ENCODE data around the gene ANAPC15.

The ANAPC15 gene

DNA sequence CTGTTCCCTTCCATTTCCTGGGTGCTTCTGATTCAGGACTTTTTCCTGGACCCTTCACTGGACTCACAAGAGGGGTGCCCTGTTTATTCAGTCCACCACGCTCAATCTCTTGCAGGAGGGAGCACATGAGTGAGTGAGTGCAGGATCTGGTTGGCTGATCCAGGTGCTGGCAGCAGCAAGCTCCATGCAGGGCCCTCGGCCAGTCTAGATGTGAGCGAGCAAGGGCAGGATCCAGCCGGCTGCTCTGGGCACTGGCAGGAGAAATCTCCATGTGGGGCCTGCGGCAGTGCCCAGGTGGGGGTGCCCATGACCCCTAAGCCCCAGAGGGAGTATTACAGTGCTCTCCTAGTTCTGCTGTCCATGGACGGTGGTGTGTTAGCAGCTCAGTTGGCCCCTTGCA lies 11.6 kb upstream of the ANAPC15 start:
- Histone ChIP-seq H3K4me3 (ENCODE audit: low read depth in 1 of 2, low read length in 2 of 2) (no peak overlapping the region), H3K27me3 (ENCODE audit: low read depth, low read length) (no peaks in the 10 kb centered on the region), H3K36me3 (ENCODE audit: control insufficient read depth in 1 of 2, insufficient read depth in 2 of 2, low read length in 2 of 2) (no peaks in the 10 kb centered on the region), H3K27ac (ENCODE audit: low read length) (no peak overlapping the region), H3K4me1 (ENCODE audit: control insufficient read depth in 1 of 2, insufficient read depth in 2 of 2, low read length in 2 of 2) (no peaks in the 10 kb centered on the region), H3K9me3 (ENCODE audit: control insufficient read depth in 1 of 2, low read length in 2 of 2) (no peaks in the 10 kb centered on the region)

DNA sequence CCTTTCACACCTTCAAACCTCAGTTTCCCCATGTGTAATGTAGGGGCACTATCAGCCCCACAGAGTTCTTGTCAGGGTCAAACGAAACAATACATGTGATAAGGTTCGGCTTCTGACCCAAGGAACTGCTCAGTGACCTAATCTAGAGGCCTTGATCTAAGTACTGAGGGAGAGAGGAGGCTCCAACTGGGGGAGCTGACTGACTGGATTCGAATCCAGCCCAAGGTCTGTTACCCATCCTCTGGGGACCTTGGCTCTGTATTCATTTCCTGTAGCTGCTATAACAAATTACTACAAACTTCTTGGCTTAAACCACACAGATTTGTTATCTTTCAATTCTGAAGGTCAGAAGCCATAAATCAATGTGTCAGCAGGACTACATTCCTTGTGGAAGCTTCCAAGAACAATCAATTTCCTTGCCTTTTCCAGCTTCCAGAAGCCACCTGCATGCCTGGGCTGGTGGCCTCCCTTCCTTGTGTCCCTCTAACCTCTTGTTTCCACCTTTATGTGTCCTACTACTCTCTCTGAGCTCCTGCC lies 10.7 kb upstream of the ANAPC15 start:
- no peak overlapping the region for H3K27ac ChIP-seq (ENCODE audit: low read length)
- H3K9me3 ChIP-seq (ENCODE audit: control insufficient read depth in 1 of 2, low read length in 2 of 2) = no peaks in the 10 kb centered on the region
- H3K27me3 ChIP-seq (ENCODE audit: low read depth, low read length) = no peaks in the 10 kb centered on the region
- H3K4me1 ChIP-seq (ENCODE audit: control insufficient read depth in 1 of 2, insufficient read depth in 2 of 2, low read length in 2 of 2) = no peaks in the 10 kb centered on the region
- no peaks in the 10 kb centered on the region for H3K36me3 ChIP-seq (ENCODE audit: control insufficient read depth in 1 of 2, insufficient read depth in 2 of 2, low read length in 2 of 2)
- no peak overlapping the region for H3K4me3 ChIP-seq (ENCODE audit: low read depth in 1 of 2, low read length in 2 of 2)

DNA sequence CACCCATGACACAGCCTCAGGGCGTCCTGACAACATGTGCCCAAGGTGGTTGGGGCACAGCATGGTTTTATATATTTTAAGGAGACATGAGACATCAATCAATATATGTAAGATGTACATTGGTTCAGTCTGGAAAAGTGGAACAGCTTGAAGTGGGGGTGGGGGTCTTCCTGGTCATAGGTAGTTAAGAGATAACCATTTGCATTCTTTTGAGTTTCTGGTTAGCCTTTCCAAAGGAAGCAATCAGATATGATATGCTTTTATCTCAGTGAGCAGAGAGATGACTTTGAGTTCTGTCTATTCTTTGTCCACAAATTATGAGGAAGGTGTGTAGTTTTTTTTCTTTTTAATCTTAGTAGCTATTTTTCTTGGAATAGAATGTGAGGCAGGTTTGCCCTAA lies 10.1 kb upstream of the ANAPC15 start:
- Histone ChIP-seq H3K36me3 (ENCODE audit: control insufficient read depth in 1 of 2, insufficient read depth in 2 of 2, low read length in 2 of 2) (no peaks in the 10 kb centered on the region), H3K27me3 (ENCODE audit: low read depth, low read length) (no peaks in the 10 kb centered on the region), H3K27ac (ENCODE audit: low read length) (no peak overlapping the region), H3K9me3 (ENCODE audit: control insufficient read depth in 1 of 2, low read length in 2 of 2) (no peaks in the 10 kb centered on the region), H3K4me1 (ENCODE audit: control insufficient read depth in 1 of 2, insufficient read depth in 2 of 2, low read length in 2 of 2) (no peaks in the 10 kb centered on the region), H3K4me3 (ENCODE audit: low read depth in 1 of 2, low read length in 2 of 2) (no peak overlapping the region)

DNA sequence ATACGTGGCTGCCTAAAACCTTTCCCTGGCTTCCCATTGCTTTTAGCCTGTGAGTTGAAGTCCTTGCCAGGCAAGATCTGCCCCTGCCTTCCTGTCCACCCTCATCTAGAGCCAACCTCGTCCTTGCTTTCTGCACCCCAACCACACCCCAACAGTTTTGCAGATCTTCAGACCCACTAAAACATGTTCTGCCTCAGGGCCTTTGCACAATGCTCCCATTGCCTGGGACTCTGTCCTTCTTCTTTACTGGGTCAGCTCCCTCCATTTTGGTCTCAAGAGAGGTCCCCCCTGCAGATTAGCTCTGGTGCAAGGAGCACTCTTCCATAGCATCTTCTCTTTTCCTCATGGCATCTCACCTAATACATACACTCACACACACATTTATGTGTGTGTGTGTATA lies 8.4 kb upstream of the ANAPC15 start:
- no peak overlapping the region for H3K27ac ChIP-seq (ENCODE audit: low read length)

DNA sequence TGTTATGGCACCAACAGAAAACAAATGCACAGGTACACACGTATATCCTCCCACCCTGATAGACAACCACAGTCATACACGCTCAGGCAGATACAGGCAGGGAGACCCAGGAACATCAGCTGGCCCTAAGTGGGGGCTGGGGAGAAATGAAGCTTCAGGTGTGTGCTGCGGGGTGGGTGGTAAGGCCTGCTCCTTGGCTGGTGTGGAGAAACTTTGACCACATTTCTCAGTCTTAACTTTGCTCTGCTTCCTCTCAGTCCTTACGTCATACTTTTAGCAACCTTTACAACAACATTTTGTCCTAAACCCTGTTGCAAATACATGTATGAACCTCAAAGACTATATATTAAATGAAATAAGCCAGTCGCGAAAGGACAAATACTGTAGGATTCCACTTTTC lies 6.7 kb upstream of the ANAPC15 start:
- no peak overlapping the region for H3K27ac ChIP-seq (ENCODE audit: low read length)
- no peaks in the 10 kb centered on the region for H3K27me3 ChIP-seq (ENCODE audit: low read depth, low read length)
- H3K9me3 ChIP-seq (ENCODE audit: control insufficient read depth in 1 of 2, low read length in 2 of 2) = no peaks in the 10 kb centered on the region
- H3K4me3 ChIP-seq (ENCODE audit: low read depth in 1 of 2, low read length in 2 of 2) = no peak overlapping the region
- no peaks in the 10 kb centered on the region for H3K36me3 ChIP-seq (ENCODE audit: control insufficient read depth in 1 of 2, insufficient read depth in 2 of 2, low read length in 2 of 2)
- H3K4me1 ChIP-seq (ENCODE audit: control insufficient read depth in 1 of 2, insufficient read depth in 2 of 2, low read length in 2 of 2) = no peaks in the 10 kb centered on the region

More for the DNA sequence above, 8.4 kb upstream of the ANAPC15 start:
- Histone ChIP-seq H3K9me3 (ENCODE audit: control insufficient read depth in 1 of 2, low read length in 2 of 2) (no peaks in the 10 kb centered on the region), H3K4me1 (ENCODE audit: control insufficient read depth in 1 of 2, insufficient read depth in 2 of 2, low read length in 2 of 2) (no peaks in the 10 kb centered on the region), H3K36me3 (ENCODE audit: control insufficient read depth in 1 of 2, insufficient read depth in 2 of 2, low read length in 2 of 2) (no peaks in the 10 kb centered on the region), H3K27me3 (ENCODE audit: low read depth, low read length) (no peaks in the 10 kb centered on the region), H3K4me3 (ENCODE audit: low read depth in 1 of 2, low read length in 2 of 2) (no peak overlapping the region)

DNA sequence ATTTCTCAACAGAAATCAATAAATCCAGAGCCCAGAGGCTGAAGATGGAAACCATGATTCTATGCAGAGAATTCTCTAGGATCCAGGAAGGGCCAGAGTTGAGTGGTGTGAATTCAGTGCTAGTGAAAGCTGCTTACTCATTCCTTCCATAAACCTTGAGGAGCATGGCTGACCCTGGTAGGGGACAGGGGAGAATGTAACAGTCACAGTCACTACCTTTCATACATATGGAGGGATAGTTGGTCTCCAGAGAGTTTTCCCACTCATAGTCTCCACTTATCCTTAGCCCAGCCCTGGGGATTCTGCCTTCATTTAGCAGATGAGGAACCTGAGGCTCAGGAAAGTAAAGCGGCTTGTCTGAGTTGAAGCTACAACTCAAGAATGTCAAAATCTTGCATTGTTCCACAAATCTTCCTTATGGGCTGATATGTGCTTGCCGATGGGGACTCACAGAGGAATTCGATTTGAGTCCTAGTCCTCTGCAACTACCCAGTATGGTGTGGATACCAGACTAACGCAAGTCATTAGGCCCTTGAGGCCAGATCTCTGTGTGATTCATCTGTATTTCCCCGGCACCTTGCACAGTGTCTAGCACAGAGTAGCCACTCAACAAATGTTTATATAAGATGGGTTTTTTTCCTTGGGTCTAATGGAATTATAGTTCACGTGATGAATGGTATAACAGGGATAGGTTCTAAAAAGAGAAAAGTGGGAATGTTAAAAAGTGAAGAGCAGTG lies 3.7 kb upstream of the ANAPC15 start:
- Histone ChIP-seq H3K9me3 (ENCODE audit: control insufficient read depth in 1 of 2, low read length in 2 of 2) (no peaks in the 10 kb centered on the region), H3K4me3 (ENCODE audit: low read depth in 1 of 2, low read length in 2 of 2) (no peak overlapping the region), H3K27me3 (ENCODE audit: low read depth, low read length) (no peaks in the 10 kb centered on the region), H3K36me3 (ENCODE audit: control insufficient read depth in 1 of 2, insufficient read depth in 2 of 2, low read length in 2 of 2) (peaks cover 0 to 6% of the 10 kb centered on the region in 2 donors), H3K4me1 (ENCODE audit: control insufficient read depth in 1 of 2, insufficient read depth in 2 of 2, low read length in 2 of 2) (peaks cover 6% of the 10 kb centered on the region in 2 donors), H3K27ac (ENCODE audit: low read length) (no peak overlapping the region)

DNA sequence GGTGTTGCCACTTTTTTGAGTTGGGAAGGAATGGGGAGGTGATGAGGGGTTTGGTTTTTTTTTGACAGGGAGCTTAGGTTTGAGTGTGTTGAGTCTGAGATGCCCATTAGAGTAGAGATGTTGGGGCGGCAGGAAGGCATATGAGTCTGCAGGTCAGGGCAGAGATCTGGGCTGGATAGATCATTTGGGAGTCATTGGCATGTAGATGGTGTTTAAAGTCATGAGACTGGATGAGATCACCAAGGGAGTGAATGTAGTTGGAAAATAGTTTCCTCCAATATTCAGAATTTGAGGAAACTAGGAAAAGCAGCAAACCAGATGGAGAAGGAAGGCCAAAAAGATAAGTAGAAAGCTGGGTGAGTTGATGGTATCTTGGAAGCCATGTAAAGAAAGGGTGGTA lies 2.1 kb upstream of the ANAPC15 start:
- Histone ChIP-seq H3K4me1 (ENCODE audit: control insufficient read depth in 1 of 2, insufficient read depth in 2 of 2, low read length in 2 of 2) (peaks cover 6% of the 10 kb centered on the region in 2 donors), H3K4me3 (ENCODE audit: low read depth in 1 of 2, low read length in 2 of 2) (no peak overlapping the region), H3K27ac (ENCODE audit: low read length) (no peak overlapping the region), H3K9me3 (ENCODE audit: control insufficient read depth in 1 of 2, low read length in 2 of 2) (no peaks in the 10 kb centered on the region), H3K27me3 (ENCODE audit: low read depth, low read length) (no peaks in the 10 kb centered on the region), H3K36me3 (ENCODE audit: control insufficient read depth in 1 of 2, insufficient read depth in 2 of 2, low read length in 2 of 2) (peaks cover 0 to 11% of the 10 kb centered on the region in 2 donors)

DNA sequence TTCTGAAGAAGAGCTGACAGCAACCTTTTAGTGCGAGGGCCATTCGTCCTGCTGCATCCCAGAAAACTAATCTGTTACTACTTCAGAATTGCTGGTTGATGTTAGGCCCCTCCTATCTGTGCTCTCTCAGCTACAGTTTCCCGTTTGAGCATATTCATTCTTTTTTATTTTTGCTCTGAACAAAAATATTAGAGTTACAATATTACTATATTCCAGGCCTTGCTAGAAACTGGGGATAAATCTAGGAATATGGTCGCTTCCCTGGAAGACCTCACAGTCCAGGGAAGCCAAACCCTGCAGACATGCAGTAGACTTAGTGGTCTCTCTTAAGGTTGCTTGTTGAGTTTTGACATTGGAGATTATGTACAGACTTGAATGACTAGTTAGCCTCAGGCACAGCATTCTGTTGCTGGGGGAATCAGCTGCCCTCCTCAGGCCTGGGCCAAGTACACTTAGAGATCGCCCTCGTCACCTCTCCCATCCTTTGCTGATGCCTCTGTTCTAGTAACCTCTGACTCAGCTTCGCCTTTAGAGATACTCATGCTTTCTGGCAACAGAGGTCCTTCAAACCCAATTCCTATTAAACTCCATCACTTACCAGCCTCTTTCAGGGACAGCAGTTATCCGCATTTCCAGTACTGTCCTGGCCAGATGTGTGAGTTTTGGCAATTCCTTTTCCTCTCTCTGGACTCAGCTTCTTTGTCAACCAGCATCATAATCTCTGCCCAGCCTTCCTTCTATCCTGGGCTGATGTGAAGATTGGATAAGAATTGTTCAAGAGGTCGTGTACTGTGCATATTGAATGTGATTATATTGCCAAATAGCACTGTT lies 698 bp upstream of the ANAPC15 start:
- peaks cover 6% of the 10 kb centered on the region in 2 donors for H3K4me1 ChIP-seq (ENCODE audit: control insufficient read depth in 1 of 2, insufficient read depth in 2 of 2, low read length in 2 of 2)
- H3K27ac ChIP-seq (ENCODE audit: low read length) = peak overlapping the region; percentile 100
- H3K9me3 ChIP-seq (ENCODE audit: control insufficient read depth in 1 of 2, low read length in 2 of 2) = no peaks in the 10 kb centered on the region
- H3K4me3 ChIP-seq (ENCODE audit: low read depth in 1 of 2, low read length in 2 of 2) = peak overlapping the region; percentile 61 to 87
- H3K36me3 ChIP-seq (ENCODE audit: control insufficient read depth in 1 of 2, insufficient read depth in 2 of 2, low read length in 2 of 2) = peaks cover 0 to 15% of the 10 kb centered on the region in 2 donors
- no peaks in the 10 kb centered on the region for H3K27me3 ChIP-seq (ENCODE audit: low read depth, low read length)

DNA sequence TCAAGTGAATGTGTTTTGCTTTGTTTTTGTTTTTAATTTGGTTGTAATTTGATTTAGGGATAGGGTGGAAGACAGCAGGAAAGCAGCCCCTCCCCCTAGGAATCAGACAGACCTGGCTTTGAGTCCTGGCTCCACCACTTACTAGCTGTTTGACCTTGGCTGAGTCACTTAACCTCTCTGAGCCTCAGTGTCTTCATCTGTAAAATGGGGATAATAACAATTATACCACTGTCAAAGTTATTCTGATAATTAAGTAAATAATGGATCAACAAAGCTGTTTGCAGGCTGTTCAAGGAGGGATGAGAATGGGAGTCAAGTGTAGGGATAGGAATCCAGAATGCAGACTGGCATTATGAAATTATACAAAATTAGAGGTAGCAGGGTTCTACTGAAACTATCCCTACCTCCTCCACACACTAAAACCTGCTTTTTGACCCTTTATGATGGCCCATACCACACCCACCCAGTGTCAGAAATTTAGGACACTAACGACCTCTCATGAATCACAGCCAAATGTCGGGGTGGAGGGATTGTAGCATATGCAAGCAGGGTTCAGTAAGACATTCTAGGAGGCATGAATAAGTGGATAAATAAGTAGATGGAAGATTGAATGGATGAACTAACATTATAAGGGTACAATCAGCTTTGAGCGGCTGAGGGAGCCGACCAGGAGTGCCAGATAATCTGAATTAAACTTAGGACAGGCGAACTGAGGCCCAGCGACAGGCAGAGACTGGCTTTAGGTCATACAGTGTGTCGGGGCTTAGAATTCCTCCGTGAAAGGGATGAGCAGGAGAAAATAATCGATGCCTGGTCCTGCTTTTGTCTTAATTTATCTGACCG lies 974 bp downstream of the ANAPC15 start:
- no peaks in the 10 kb centered on the region for H3K9me3 ChIP-seq (ENCODE audit: control insufficient read depth in 1 of 2, low read length in 2 of 2)
- no peaks in the 10 kb centered on the region for H3K27me3 ChIP-seq (ENCODE audit: low read depth, low read length)
- peaks cover 3 to 15% of the 10 kb centered on the region in 2 donors for H3K36me3 ChIP-seq (ENCODE audit: control insufficient read depth in 1 of 2, insufficient read depth in 2 of 2, low read length in 2 of 2)
- peak overlapping the region; percentile 100 for H3K27ac ChIP-seq (ENCODE audit: low read length)
- peak overlapping the region; percentile 61 to 87 for H3K4me3 ChIP-seq (ENCODE audit: low read depth in 1 of 2, low read length in 2 of 2)
- H3K4me1 ChIP-seq (ENCODE audit: control insufficient read depth in 1 of 2, insufficient read depth in 2 of 2, low read length in 2 of 2) = peaks cover 6% of the 10 kb centered on the region in 2 donors

DNA sequence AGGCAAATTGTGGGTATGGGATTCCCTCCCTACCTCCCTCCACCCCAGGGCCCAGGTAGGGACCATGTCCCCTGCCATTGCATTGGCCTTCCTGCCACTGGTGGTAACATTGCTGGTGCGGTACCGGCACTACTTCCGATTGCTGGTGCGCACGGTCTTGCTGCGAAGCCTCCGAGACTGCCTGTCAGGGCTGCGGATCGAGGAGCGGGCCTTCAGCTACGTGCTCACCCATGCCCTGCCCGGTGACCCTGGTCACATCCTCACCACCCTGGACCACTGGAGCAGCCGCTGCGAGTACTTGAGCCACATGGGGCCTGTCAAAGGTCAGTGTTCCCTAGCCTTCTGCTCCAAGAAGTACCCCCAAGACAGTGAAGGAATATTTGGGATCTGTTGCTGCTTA lies 6.6 kb downstream of the ANAPC15 start, which contains the start of gene TOMT:
TOMT (plus strand) TSS at position 37 of the 400 bp plus-strand sequence; CDS start at position 65, 28 bp downstream.
- H3K27me3 ChIP-seq (ENCODE audit: low read depth, low read length) = no peaks in the 10 kb centered on the region
- H3K36me3 ChIP-seq (ENCODE audit: control insufficient read depth in 1 of 2, insufficient read depth in 2 of 2, low read length in 2 of 2) = peaks cover 3 to 9% of the 10 kb centered on the region in 2 donors
- no peak within 1 kb of the TSS for H3K27ac ChIP-seq (ENCODE audit: low read length)
- no peak within 1 kb of the TSS for H3K4me3 ChIP-seq (ENCODE audit: low read depth in 1 of 2, low read length in 2 of 2)
- no peaks in the 10 kb centered on the region for H3K9me3 ChIP-seq (ENCODE audit: control insufficient read depth in 1 of 2, low read length in 2 of 2)
- H3K4me1 ChIP-seq (ENCODE audit: control insufficient read depth in 1 of 2, insufficient read depth in 2 of 2, low read length in 2 of 2) = peaks cover 15 to 22% of the 10 kb centered on the region in 2 donors
